OCI-LY3 (cell line): Measurements from ENCODE around the gene TBC1D4.

Experiments
- H2AFZ ChIP-seq: fragments of 200-600, 300-600 bp; shearing (Covaris generic); 2 replicates; pipeline ENCODE4 v1.6.0; 2014; ENCODE audit warnings: antibody characterized with exemption, low read depth, low read length
- H3K27ac ChIP-seq: fragments of 200-600, 300-600 bp; sonication (generic); 2 replicates; pipeline ENCODE4 v1.5.1; 2014; ENCODE audit warnings: mild to moderate bottlenecking, low read length, moderate library complexity, mixed read lengths
- H3K27me3 ChIP-seq: fragments of 200-600, 300-600 bp; sonication (generic); 2 replicates; pipeline ENCODE4 v1.6.1; 2014; ENCODE audit warnings: low read depth, low read length, mixed read lengths
- H3K36me3 ChIP-seq: fragments of 200-600, 300-600 bp; sonication (generic); replicated peaks from 2 replicates; pipeline ENCODE3; 2014; ENCODE audit warnings: low read depth, low read length, mixed read lengths
- H3K4me1 ChIP-seq: fragments of 300-600, 200-600 bp; sonication (generic); 2 replicates; pipeline ENCODE4 v1.6.1; 2014; ENCODE audit warnings: low read length, mixed read lengths
- H3K4me2 ChIP-seq: fragments of 200-600, 300-600 bp; sonication (generic); 2 replicates; pipeline ENCODE4 v1.6.1; 2014; ENCODE audit warnings: low read length, mixed read lengths
- H3K4me3 ChIP-seq: fragments of 300-600, 200-600 bp; sonication (generic); 2 replicates; pipeline ENCODE4 v1.5.1; 2014; ENCODE audit warnings: antibody characterized with exemption, mild to moderate bottlenecking, low read length, moderate library complexity
- H3K79me2 ChIP-seq: fragments of 300-600, 200-600 bp; shearing (Covaris generic); 2 replicates; pipeline ENCODE4 v1.6.1; 2014; ENCODE audit warnings: mild to moderate bottlenecking, low read length, mixed read lengths
- H3K9ac ChIP-seq: fragments of 300-600, 200-600 bp; shearing (Covaris generic); 2 replicates; pipeline ENCODE4 v1.6.0; 2014; ENCODE audit warnings: mild to moderate bottlenecking, low read length, moderate library complexity
- H3K9me3 ChIP-seq: fragments of 200-600, 300-600 bp; shearing (Covaris generic); 2 replicates; pipeline ENCODE4 v1.6.1; 2014; ENCODE audit warnings: low read length, mixed read lengths; ENCODE audit not compliant: insufficient read depth
- H4K20me1 ChIP-seq: fragments of 200-600, 300-600 bp; sonication (generic); 2 replicates; pipeline ENCODE4 v1.6.1; 2016; ENCODE audit warnings: low read length, mixed read lengths; ENCODE audit not compliant: insufficient read depth
- CTCF ChIP-seq: fragments of 200-600, 300-600 bp; sonication (generic); IDR thresholded peaks from 2 replicates; pipeline ENCODE4 v1.5.1; 2014; ENCODE audit warnings: antibody characterized with exemption, low read length, low read depth
- EZH2phosphoT487 ChIP-seq: fragments of 200-600 bp; shearing (Covaris generic); IDR thresholded peaks from 2 replicates; pipeline ENCODE4 v1.6.1; 2018; ENCODE audit warnings: antibody characterized with exemption, mixed run types, low read depth

Gene TBC1D4

GRCh38 chr13:75369981-75370380, 112.0 kb downstream of the TBC1D4 start:
- H3K9me3 ChIP-seq: no peaks in the 10 kb centered on the region
- no peaks in the 10 kb centered on the region for H3K36me3 ChIP-seq
- no peak overlapping the region for H3K9ac ChIP-seq
- no peak overlapping the region for H3K27ac ChIP-seq
- TF ChIP-seq CTCF (no peak), EZH2phosphoT487 (no peak)
- no peaks in the 10 kb centered on the region for H3K79me2 ChIP-seq
- H3K4me1 ChIP-seq: peaks cover 31% of the 10 kb centered on the region
- no peak overlapping the region for H3K4me2 ChIP-seq
- no peaks in the 10 kb centered on the region for H3K27me3 ChIP-seq
- H3K4me3 ChIP-seq: no peak overlapping the region
- no peak overlapping the region for H2AFZ ChIP-seq
- no peaks in the 10 kb centered on the region for H4K20me1 ChIP-seq

GRCh38 chr13:75368167-75368566, 113.8 kb downstream of the TBC1D4 start:
- Histone ChIP-seq H3K4me3 (no peak overlapping the region), H3K36me3 (no peaks in the 10 kb centered on the region), H2AFZ (no peak overlapping the region), H3K4me2 (no peak overlapping the region), H3K4me1 (peaks cover 30% of the 10 kb centered on the region), H4K20me1 (no peaks in the 10 kb centered on the region), H3K27ac (no peak overlapping the region), H3K79me2 (no peaks in the 10 kb centered on the region), H3K27me3 (no peaks in the 10 kb centered on the region), H3K9ac (no peak overlapping the region), H3K9me3 (no peaks in the 10 kb centered on the region)
- TF ChIP-seq EZH2phosphoT487 (no peak), CTCF (no peak)

GRCh38 chr13:75366380-75367280, 115.3 kb downstream of the TBC1D4 start:
- H3K4me2 ChIP-seq: peak overlapping the region; percentile 94
- peak overlapping the region; percentile 88 for H2AFZ ChIP-seq
- H3K4me1 ChIP-seq: peaks cover 24% of the 10 kb centered on the region
- no peaks in the 10 kb centered on the region for H3K9me3 ChIP-seq
- no peaks in the 10 kb centered on the region for H3K36me3 ChIP-seq
- H3K27ac ChIP-seq: peak overlapping the region; percentile 51
- H4K20me1 ChIP-seq: no peaks in the 10 kb centered on the region
- H3K4me3 ChIP-seq: peak overlapping the region; percentile 68
- no peaks in the 10 kb centered on the region for H3K27me3 ChIP-seq
- no peak for TF ChIP-seq EZH2phosphoT487
- TF ChIP-seq CTCF: peak; percentile 59
- peak overlapping the region; percentile 58 for H3K9ac ChIP-seq
- H3K79me2 ChIP-seq: no peaks in the 10 kb centered on the region

- peak overlapping the region; percentile 58 for H3K9ac ChIP-seq
- no peaks in the 10 kb centered on the region for H3K79me2 ChIP-seq
- no peaks in the 10 kb centered on the region for H3K9me3 ChIP-seq
- no peaks in the 10 kb centered on the region for H3K36me3 ChIP-seq
- peak overlapping the region; percentile 88 for H2AFZ ChIP-seq
- peak overlapping the region; percentile 94 for H3K4me2 ChIP-seq
- H3K27me3 ChIP-seq: no peaks in the 10 kb centered on the region
- TF ChIP-seq CTCF (no peak; the same call in 1 of the 2 replicates), EZH2phosphoT487 (no peak)
- H3K27ac ChIP-seq: peak overlapping the region; percentile 51
- peak overlapping the region; percentile 68 for H3K4me3 ChIP-seq
- no peaks in the 10 kb centered on the region for H4K20me1 ChIP-seq
- peaks cover 25% of the 10 kb centered on the region for H3K4me1 ChIP-seq
Observed at GRCh38 chr13:75365724-75366173, 116.2 kb downstream of the TBC1D4 start.
